Activated T-cell treated with anti-CD3 and anti-CD28 coated beads, Interleukin-2, amount 50 U/mL, for 72 hours (primary cell): ENCODE results near the gene MCFD2. TPM values are rescaled to one million over a fixed set of nuclear protein-coding genes. Genes with fewer than 3 reads are reported as not detected.

Experiments
- ATAC-seq, 2 donors: fragments of 150-1000 bp; cut with Tn5 transposase; replicated peaks in 1 of 2; 2 replicates each; pipeline ENCODE4 v1.10.0; 2021; ENCODE audit warnings: moderate library complexity in 2 of 2, mild to moderate bottlenecking in 1 of 2
- DNase-seq, 2 donors: peaks; one replicate each; pipeline ENCODE4 v3.0.0; 2021 to 2022; ENCODE audit warnings: mixed read lengths in 1 of 2
- H3K27ac Mint-ChIP-seq: one replicate; pipeline ENCODE4 v1.8.0; 2022; ENCODE audit warnings: mild to moderate bottlenecking, moderate library complexity, mixed read lengths
- H3K27me3 Mint-ChIP-seq: one replicate; pipeline ENCODE4 v1.8.0; 2022; ENCODE audit warnings: low read depth, mixed read lengths
- H3K36me3 Mint-ChIP-seq, 2 donors: one replicate each; pipeline ENCODE4 v1.8.0; 2022; ENCODE audit warnings: mixed read lengths in 2 of 2, mild to moderate bottlenecking in 1 of 2; ENCODE audit not compliant: insufficient read depth in 2 of 2
- H3K4me1 Mint-ChIP-seq: one replicate; pipeline ENCODE4 v1.8.0; 2022; ENCODE audit warnings: low read depth, mixed read lengths
- H3K4me3 Mint-ChIP-seq, 2 donors: one replicate each; pipeline ENCODE4 v1.8.0; 2022; ENCODE audit warnings: mild to moderate bottlenecking in 2 of 2, mixed read lengths in 2 of 2, moderate library complexity in 2 of 2
- H3K9me3 Mint-ChIP-seq, 2 donors: one replicate each; pipeline ENCODE4 v1.8.0; 2022; ENCODE audit warnings: mixed read lengths in 2 of 2
- total RNA-seq, 2 donors: library from RNA; stranded (reverse); gene quantifications; one replicate each; pipeline ENCODE4 v1.2.3, GENCODE V29; 2022

The MCFD2 gene
- total RNA-seq, 2 donors from 2014 or later: 50.1 to 59.3 TPM

DNA sequence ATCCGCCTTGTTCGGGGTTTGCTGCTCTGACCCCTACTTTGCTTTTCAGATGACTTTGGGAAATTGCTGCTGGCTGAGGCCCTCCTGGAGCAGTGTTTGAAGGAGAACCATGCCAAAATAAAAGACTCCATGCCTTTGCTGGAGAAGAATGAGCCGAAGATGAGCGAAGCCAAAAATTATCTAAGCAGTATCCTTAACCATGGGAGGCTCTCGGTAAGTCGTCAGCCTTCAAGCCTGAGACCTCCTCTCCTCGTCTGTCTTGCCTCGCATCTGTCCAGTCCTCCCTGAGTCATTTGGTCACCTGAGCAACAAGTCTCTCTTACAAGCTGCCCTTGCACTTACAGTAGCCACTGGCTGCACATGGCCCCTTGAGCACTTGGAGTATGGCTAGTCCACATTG lies 34.7 kb upstream of the MCFD2 start:
- ATAC-seq (no peak), DNase-seq (no peak)
- H3K4me1 Mint-ChIP-seq: peaks cover 28% of the 10 kb centered on the region
- H3K36me3 Mint-ChIP-seq: peaks cover 15 to 33% of the 10 kb centered on the region in 2 donors
- H3K27ac Mint-ChIP-seq: no peak overlapping the region
- H3K4me3 Mint-ChIP-seq: no peak overlapping the region
- H3K27me3 Mint-ChIP-seq: no peaks in the 10 kb centered on the region
- no peaks in the 10 kb centered on the region for H3K9me3 Mint-ChIP-seq

DNA sequence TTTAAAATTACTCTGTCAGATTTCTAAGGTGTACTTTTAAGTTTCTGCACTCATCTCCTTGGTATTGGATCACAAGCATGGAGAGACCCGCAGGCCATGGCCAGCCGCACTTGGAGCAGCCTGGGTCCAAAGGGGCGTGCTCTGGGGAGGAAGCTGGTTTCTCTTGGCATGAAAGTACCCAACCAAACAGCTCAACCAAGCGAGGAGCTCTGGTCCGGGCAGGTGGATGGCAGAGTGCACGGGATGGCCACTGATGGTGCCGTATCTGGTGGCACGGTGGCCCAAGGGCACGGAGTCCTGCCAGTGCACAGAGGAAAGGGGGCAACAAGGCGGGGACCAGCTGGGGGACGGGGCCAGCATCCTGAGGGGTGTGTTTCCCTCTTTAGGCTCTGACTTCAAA lies 32.2 kb upstream of the MCFD2 start:
- H3K4me1 Mint-ChIP-seq: peaks cover 48% of the 10 kb centered on the region
- no peaks in the 10 kb centered on the region for H3K27me3 Mint-ChIP-seq
- peaks cover 11 to 29% of the 10 kb centered on the region in 2 donors for H3K36me3 Mint-ChIP-seq
- H3K27ac Mint-ChIP-seq: no peak overlapping the region
- H3K9me3 Mint-ChIP-seq: no peaks in the 10 kb centered on the region
- DNase-seq (no peak), ATAC-seq (no peak)
- H3K4me3 Mint-ChIP-seq: no peak overlapping the region

DNA sequence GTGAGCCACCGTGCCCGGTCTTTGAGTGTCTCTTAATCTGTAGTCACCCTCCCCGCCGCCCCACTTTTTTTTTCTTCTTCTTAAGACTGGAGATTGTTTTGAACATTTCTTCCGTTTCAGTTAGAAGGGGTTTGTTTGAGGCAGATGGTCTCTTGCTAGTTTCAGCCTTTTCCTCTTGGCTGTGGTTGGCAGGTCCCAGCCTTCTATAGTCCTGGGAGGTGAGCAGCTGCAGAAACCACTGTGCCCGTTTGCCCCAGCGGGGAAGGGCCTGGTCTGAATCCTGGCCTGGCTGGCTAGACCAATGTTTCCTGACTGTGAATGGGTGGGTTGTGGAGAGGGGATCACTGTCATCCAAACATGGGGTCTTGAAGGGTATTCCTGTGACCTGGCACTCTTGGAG lies 30.1 kb upstream of the MCFD2 start:
- Mint-ChIP-seq H3K9me3 (no peaks in the 10 kb centered on the region), H3K36me3 (peaks cover 13 to 34% of the 10 kb centered on the region in 2 donors), H3K27me3 (no peaks in the 10 kb centered on the region), H3K4me3 (peak overlapping the region; percentile 46 to 98), H3K4me1 (peaks cover 48% of the 10 kb centered on the region), H3K27ac (peak overlapping the region; percentile 97)
- ATAC-seq (no peak), DNase-seq (no peak)

GRCh38 chr2:46943881-46944798 lies 28.5 kb upstream of the MCFD2 start:
- peaks cover 54% of the 10 kb centered on the region for H3K4me1 Mint-ChIP-seq
- H3K27me3 Mint-ChIP-seq: no peaks in the 10 kb centered on the region
- peak; percentile 74 to 77 for ATAC-seq
- no peaks in the 10 kb centered on the region for H3K9me3 Mint-ChIP-seq
- DNase-seq: peak; percentile 79 to 87
- peak overlapping the region; percentile 97 for H3K27ac Mint-ChIP-seq
- H3K4me3 Mint-ChIP-seq: peak overlapping the region; percentile 98 to 99
- peaks cover 11 to 27% of the 10 kb centered on the region in 2 donors for H3K36me3 Mint-ChIP-seq

GRCh38 chr2:46942891-46943626 lies 27.5 kb upstream of the MCFD2 start:
- peaks cover 11 to 27% of the 10 kb centered on the region in 2 donors for H3K36me3 Mint-ChIP-seq
- no peaks in the 10 kb centered on the region for H3K9me3 Mint-ChIP-seq
- H3K27ac Mint-ChIP-seq: peak overlapping the region; percentile 97
- DNase-seq: peak in 1 of 2 donors; percentile 19
- peak overlapping the region; percentile 98 to 99 for H3K4me3 Mint-ChIP-seq
- no peaks in the 10 kb centered on the region for H3K27me3 Mint-ChIP-seq
- peak in 1 of 2 donors; percentile 8 for ATAC-seq
- peaks cover 54% of the 10 kb centered on the region for H3K4me1 Mint-ChIP-seq

DNA sequence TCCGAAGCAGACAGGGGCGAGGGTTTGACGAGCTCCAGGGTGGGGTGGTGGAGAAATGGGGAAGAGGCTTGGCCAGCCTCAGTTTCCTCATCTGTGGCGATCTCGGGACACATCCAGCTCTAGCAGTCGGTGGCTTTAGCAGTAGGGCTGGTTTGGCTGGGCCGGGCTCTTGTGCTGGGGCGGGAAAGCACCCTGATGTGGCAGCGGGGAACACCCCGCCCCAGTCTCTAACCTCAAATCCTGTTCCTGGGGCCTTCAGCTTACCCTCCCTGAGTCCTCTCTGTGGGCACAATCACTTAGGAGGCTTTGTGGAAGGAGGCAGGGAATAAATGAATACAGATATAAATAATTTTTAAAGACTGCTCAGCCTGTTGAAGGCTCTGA lies 26.5 kb upstream of the MCFD2 start:
- Mint-ChIP-seq H3K9me3 (no peaks in the 10 kb centered on the region), H3K4me1 (peaks cover 53% of the 10 kb centered on the region), H3K27ac (peak overlapping the region; percentile 97), H3K4me3 (peak overlapping the region; percentile 98 to 99), H3K36me3 (peaks cover 11 to 27% of the 10 kb centered on the region in 2 donors), H3K27me3 (no peaks in the 10 kb centered on the region)
- peak; percentile 41 to 42 for ATAC-seq
- peak; percentile 78 to 81 for DNase-seq

DNA sequence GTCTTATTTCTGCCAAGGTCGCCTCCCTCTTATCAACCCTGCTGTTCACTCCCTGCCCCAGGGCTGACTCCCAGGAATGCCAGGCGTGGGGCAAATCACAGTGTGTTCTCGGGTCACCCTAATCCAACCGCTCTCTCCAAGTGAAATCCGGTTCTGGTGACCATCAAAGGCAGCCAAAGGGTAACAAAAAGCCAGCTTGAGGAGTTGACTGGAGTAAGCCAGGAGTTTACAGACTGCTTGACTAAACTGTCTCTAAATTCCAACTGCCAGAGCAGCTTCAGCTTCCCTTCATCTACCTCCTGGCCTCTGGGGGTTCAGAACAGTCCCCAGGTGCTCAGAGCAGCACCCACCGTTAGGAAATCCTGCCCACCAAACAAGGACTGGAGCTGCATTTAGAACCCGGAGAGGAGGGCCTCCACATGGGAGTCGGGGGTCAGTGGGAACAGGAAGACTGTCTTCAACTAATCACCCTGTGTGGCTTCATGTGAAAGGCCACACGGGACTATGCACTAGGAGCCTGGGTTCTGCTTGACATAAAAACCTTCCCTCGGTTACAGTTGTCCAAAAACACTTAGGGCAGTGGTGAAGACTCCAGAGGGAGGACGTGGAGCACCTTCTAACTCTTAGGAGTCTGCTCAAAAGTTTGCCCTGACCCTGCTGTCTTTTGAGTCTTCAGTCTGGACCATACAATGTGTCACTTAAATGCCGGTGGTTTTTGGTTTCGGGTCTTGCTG lies 24.2 kb upstream of the MCFD2 start:
- H3K27ac Mint-ChIP-seq: peak overlapping the region; percentile 52
- H3K4me1 Mint-ChIP-seq: peaks cover 41% of the 10 kb centered on the region
- peak overlapping the region; percentile 88 to 90 for H3K4me3 Mint-ChIP-seq
- peaks cover 8 to 16% of the 10 kb centered on the region in 2 donors for H3K36me3 Mint-ChIP-seq
- H3K27me3 Mint-ChIP-seq: no peaks in the 10 kb centered on the region
- ATAC-seq: no peak
- no peaks in the 10 kb centered on the region for H3K9me3 Mint-ChIP-seq
- DNase-seq: no peak

- peaks cover 5 to 10% of the 10 kb centered on the region in 2 donors for H3K36me3 Mint-ChIP-seq
- no peak for ATAC-seq
- H3K27me3 Mint-ChIP-seq: no peaks in the 10 kb centered on the region
- peaks cover 23% of the 10 kb centered on the region for H3K4me1 Mint-ChIP-seq
- no peaks in the 10 kb centered on the region for H3K9me3 Mint-ChIP-seq
- no peak overlapping the region for H3K4me3 Mint-ChIP-seq
- no peak for DNase-seq
- H3K27ac Mint-ChIP-seq: no peak overlapping the region
These were observed 21.9 kb upstream of the MCFD2 start for GRCh38 chr2:46937471-46937901.

DNA sequence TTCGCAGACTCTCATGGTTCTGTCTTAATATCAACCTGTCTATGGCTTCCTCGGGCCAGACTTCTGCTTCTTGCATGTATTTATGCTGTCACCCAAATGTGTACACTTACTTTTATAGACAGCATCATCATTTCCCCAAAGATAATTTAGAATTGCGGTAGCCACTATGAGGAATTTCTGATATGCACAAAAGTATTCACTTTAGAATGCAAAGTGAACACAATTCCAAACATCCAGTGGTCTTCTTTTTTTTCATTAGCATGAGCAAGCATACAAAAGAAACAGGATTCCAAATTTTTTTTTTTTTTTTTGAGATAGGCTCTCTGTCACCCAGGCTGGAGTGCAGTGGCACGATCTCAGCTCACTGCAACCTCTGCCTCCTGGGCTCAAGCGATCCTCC lies 21.0 kb upstream of the MCFD2 start:
- no peak overlapping the region for H3K4me3 Mint-ChIP-seq
- peaks cover under 1 to 2% of the 10 kb centered on the region in 2 donors for H3K36me3 Mint-ChIP-seq
- ATAC-seq (no peak), DNase-seq (no peak)
- no peaks in the 10 kb centered on the region for H3K9me3 Mint-ChIP-seq
- H3K27ac Mint-ChIP-seq: no peak overlapping the region
- no peaks in the 10 kb centered on the region for H3K27me3 Mint-ChIP-seq
- H3K4me1 Mint-ChIP-seq: peaks cover 23% of the 10 kb centered on the region

- no peaks in the 10 kb centered on the region for H3K9me3 Mint-ChIP-seq
- no peak overlapping the region for H3K27ac Mint-ChIP-seq
- DNase-seq (no peak), ATAC-seq (no peak)
- H3K36me3 Mint-ChIP-seq: peaks cover 0 to 2% of the 10 kb centered on the region in 2 donors
- H3K27me3 Mint-ChIP-seq: no peaks in the 10 kb centered on the region
- peaks cover 17% of the 10 kb centered on the region for H3K4me1 Mint-ChIP-seq
- no peak overlapping the region for H3K4me3 Mint-ChIP-seq
These were observed 19.5 kb upstream of the MCFD2 start for GRCh38 chr2:46935071-46935470.

GRCh38 chr2:46929612-46930011 lies 14.0 kb upstream of the MCFD2 start:
- H3K27ac Mint-ChIP-seq: no peak overlapping the region
- no peaks in the 10 kb centered on the region for H3K4me1 Mint-ChIP-seq
- no peak for ATAC-seq
- H3K27me3 Mint-ChIP-seq: no peaks in the 10 kb centered on the region
- H3K36me3 Mint-ChIP-seq: peaks cover 11 to 16% of the 10 kb centered on the region in 2 donors
- peaks cover 4 to 8% of the 10 kb centered on the region in 2 donors for H3K9me3 Mint-ChIP-seq
- DNase-seq: no peak
- H3K4me3 Mint-ChIP-seq: no peak overlapping the region

DNA sequence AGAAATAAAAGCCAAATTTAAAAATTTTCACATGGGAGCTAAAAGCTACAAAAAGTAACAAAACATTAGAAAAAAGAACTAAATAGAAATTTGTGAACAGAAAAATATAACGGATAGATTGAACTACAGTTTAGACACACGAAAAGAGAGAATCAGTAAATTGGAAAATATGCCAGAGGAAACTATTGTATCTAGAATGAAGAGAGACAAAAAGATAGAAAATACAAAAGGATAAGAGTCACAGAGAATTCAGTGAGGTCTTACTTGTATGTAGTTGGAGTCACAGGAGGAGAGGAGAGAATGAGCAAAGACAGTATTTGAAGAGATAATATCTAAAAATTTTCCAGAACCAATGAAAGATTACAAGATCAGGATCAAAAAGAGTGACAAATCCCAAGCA lies 11.3 kb upstream of the MCFD2 start:
- no peak overlapping the region for H3K27ac Mint-ChIP-seq
- H3K9me3 Mint-ChIP-seq: peaks cover 4 to 8% of the 10 kb centered on the region in 2 donors
- peaks cover 11 to 16% of the 10 kb centered on the region in 2 donors for H3K36me3 Mint-ChIP-seq

More for the DNA sequence above, 11.3 kb upstream of the MCFD2 start:
- no peak for DNase-seq
- Mint-ChIP-seq H3K4me1 (peaks cover 14% of the 10 kb centered on the region), H3K4me3 (no peak overlapping the region), H3K27me3 (no peaks in the 10 kb centered on the region)
- no peak for ATAC-seq
